ENCODE data around the gene E2F3.

GRCh38 chr6:20473518-20473917 is 71.8 kb downstream of the E2F3 start:
- TF ChIP-seq POLR2A (IDR thresholded peaks at IDR 0.05) (no peak), EP300 (IDR thresholded peaks at IDR 0.05; ENCODE audit: low read depth) (no peak), CTCF (IDR thresholded peaks at IDR 0.05) (no peak)

All from transverse colon (tissue), 3 donors.